Measurements from ENCODE around the gene HNRNPA1L2.
"Not testable (repeated sequence)": the region's sequence is repeated elsewhere in the genome, so short reads cannot be mapped to it uniquely, and the experiment has no call there.

HNRNPA1L2 gene

DNA sequence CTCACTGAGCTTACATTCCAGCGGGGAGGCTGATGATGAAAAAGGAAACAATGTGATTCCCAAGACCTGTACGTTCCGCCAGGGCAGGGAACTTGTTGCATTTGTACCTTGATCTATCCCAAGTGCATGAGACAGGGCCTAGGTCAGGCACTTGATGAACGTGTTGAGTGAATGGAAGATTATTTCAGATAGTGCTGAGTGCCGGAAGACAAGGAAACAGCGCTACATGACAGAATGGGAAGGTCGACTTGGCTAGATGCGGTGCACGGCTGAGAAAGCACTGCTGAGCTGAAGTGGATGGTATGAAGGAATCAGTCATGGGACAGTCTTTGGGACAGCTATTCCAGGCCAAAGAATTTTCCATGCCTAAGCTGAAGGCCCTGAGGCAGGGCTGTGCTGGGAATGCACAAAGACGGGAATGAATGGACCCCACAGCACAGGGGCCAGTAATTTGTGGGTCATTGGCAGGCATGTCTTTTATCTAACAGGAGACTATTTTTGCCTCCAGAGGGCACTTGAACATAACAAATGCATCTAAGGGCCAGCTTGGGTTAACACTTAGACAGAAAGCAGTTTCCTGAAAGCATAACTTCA lies 33.1 kb upstream of the HNRNPA1L2 start:
- TF ChIP-seq, protein P1, sequence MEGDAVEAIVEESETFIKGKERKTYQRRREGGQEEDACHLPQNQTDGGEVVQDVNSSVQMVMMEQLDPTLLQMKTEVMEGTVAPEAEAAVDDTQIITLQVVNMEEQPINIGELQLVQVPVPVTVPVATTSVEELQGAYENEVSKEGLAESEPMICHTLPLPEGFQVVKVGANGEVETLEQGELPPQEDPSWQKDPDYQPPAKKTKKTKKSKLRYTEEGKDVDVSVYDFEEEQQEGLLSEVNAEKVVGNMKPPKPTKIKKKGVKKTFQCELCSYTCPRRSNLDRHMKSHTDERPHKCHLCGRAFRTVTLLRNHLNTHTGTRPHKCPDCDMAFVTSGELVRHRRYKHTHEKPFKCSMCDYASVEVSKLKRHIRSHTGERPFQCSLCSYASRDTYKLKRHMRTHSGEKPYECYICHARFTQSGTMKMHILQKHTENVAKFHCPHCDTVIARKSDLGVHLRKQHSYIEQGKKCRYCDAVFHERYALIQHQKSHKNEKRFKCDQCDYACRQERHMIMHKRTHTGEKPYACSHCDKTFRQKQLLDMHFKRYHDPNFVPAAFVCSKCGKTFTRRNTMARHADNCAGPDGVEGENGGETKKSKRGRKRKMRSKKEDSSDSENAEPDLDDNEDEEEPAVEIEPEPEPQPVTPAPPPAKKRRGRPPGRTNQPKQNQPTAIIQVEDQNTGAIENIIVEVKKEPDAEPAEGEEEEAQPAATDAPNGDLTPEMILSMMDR (conservative IDR thresholded peaks at IDR 0.05; ENCODE audit: low read length), result peak; percentile 45
- DNase-seq (ENCODE audit: low read depth), result peak; percentile 43
- not testable (repeated sequence) for H3K4me3 ChIP-seq (ENCODE audit: low read length)

DNA sequence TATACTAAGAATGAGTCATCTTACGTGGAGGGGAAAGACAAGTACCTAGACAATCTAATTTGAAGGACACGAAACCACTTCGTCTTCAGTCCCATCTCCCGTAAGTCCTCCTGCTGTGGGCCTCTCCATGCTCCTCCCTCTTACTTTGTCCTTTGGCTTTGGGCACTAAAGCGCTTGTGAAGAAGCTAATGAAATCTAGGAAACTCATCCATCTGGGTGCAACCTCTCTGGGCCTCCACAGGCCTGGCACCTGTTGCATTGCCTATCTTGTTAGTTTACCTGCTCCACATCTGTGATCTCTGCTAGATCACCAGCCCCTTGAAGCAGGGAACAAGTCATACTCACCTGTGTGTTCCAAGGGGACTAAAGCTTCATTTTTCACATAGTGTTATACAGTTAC lies 32.1 kb upstream of the HNRNPA1L2 start:
- not testable (repeated sequence) for H3K4me3 ChIP-seq (ENCODE audit: low read length)

DNA sequence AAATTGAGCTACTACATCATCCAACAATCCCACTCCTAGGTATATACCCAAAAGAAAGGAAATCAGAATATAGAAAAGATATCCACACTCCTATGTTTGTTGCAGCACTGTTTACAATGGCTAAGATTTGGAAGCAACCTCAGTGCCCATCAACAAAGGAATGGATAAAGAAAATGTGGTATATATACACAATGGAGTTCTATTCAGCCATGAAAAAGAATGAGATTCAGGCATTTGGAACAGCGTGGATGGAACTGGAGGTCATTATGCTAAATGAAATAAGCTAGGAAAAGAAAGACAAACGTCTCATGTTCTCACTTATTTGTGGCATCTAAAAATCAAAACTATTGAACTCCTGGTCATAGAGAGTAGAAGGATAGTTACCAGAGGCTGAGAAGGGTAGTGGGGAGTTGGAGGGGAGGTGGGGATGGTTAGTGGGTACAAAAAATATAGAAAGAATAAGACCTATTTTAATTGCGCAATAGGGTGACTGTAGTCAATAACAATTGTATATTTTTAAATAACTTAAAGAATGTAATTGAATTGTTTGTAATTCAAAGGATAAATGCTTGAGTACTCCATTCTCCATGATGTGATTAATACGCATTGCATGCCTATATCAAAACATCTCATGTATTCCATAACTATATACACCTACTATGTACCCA lies 27.0 kb upstream of the HNRNPA1L2 start:
- TF ChIP-seq, protein P1 (conservative IDR thresholded peaks at IDR 0.05; ENCODE audit: low read length), result no peak
- no peak overlapping the region for H3K4me3 ChIP-seq (ENCODE audit: low read length)
- no peak for DNase-seq (ENCODE audit: low read depth)

More for the DNA sequence above, 32.1 kb upstream of the HNRNPA1L2 start:
- DNase-seq (ENCODE audit: low read depth), result not testable (repeated sequence)

- no peak overlapping the region for H3K4me3 ChIP-seq (ENCODE audit: low read length)
- no peak for DNase-seq (ENCODE audit: low read depth)
- TF ChIP-seq, protein P1 (conservative IDR thresholded peaks at IDR 0.05; ENCODE audit: low read length), result no peak
These were observed 26.4 kb upstream of the HNRNPA1L2 start for GRCh38 chr13:52615812-52616211.

DNA sequence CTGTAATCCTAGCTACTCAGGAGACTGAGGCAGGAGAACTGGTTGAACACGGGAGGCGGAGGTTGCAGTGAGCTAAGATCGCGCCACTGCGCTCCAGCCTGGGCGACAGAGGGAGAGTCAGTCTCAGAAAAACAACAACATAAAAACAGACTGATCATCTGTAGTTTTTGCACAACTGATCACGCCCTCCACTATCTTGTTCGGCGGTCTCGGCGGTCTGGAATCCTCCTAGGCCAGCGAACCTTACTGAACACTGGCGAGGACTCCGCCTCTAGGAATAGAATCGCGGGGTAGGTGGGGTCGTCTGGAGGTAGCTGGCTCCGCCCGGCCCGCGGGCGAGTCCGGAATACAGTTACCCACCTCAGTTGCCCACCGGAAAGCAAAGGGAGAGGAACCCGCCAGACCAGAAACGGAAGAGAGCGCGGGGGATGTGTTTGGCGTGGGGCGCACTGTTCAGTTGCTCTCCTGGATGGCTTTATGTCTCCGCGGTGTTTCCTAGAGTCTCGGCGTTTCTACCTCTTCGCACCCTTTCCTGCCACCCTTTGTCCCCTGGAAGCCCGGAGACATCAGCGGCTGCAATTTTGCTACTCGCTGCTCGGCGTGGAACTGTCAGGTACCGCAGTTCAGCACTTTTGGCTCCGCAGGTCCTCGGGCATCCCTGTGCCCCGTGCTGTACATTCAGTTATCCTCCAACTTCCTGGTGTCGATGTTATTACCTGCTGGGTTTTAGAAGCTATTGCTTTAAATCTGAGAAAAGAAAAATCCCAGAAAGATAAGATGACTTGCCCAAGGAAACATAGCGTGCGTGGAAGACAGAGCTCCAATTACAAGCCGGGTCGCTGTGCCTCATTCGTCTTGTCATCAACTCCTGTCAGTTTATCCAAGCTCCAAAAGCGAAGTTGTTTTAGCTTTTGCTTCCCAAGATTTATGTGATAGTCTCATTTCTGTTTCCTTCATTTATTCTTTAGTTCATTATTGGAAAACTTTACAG lies 24.9 kb upstream of the HNRNPA1L2 start:
- peak; percentile 79 for DNase-seq (ENCODE audit: low read depth)
- TF ChIP-seq, protein P1 (conservative IDR thresholded peaks at IDR 0.05; ENCODE audit: low read length), result no peak
- H3K4me3 ChIP-seq (ENCODE audit: low read length), result peak overlapping the region; percentile 92

DNA sequence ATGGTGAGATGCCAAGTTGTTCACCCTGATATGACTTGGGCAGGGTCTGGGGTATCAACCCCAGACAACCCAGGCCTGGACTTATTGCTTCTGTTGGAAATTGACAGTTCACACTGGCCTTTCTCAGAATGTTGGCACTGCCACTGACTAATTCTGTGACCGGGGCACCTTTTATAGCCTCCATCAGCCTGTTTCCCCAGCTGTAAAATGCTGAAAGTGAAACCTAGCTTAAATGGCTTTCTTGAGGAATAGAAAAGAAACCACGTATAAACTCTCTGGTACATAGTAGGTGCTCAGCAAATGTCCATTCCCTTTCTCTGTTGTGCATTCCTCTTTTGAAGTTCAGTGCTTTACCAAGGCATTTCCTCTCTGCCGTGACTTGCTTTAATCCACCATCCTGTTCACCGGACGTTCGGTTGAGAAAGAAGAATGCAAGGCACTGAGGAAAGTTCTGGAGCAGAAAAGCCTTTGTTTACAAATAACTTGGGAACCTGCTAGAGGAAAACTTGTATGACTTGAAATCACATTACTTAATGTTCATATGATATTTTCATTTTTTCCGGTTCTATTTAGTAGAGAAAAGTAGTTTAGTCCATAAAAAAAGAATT lies 11.0 kb upstream of the HNRNPA1L2 start:
- H3K4me3 ChIP-seq (ENCODE audit: low read length); DNase-seq (ENCODE audit: low read depth): not testable (repeated sequence)

- no peak overlapping the region for H3K4me3 ChIP-seq (ENCODE audit: low read length)
- no peak for DNase-seq (ENCODE audit: low read depth)
- TF ChIP-seq, protein P1 (conservative IDR thresholded peaks at IDR 0.05; ENCODE audit: low read length), result no peak
These were observed 3.4 kb upstream of the HNRNPA1L2 start for GRCh38 chr13:52638666-52639328.

All from AG10803 (cell line).